Kidney (tissue), 14 donors: ENCODE measurements around the gene DBNDD1. TPM values are rescaled to one million over a fixed set of nuclear protein-coding genes. Genes with fewer than 3 reads are reported as not detected.

Source experiments
- DNase-seq, 5 donors: peaks; one replicate each; pipeline ENCODE4 v3.0.0-alpha.2; 2013 to 2020
- FAIRE-seq: peaks from 2 replicates; lab custom pipeline; 2012; peaks lifted over from hg19 to GRCh38; lab: Jason Lieb, UNC
- H3K27ac ChIP-seq, 2 donors: one replicate each; pipeline ENCODE4 v1.7.0; 2013; ENCODE audit warnings: low read depth in 2 of 2, low read length in 2 of 2, inconsistent platforms in 1 of 2
- H3K27me3 ChIP-seq: one replicate; pipeline ENCODE4 v1.7.1; 2013; ENCODE audit warnings: low read length, inconsistent platforms; ENCODE audit not compliant: control insufficient read depth, insufficient read depth
- H3K36me3 ChIP-seq, 3 donors: one replicate each; pipeline versions ENCODE4 v1.7.0 to v1.7.1; 2013; ENCODE audit warnings: low read length in 3 of 3, control low read depth in 1 of 3, inconsistent platforms in 1 of 3; ENCODE audit not compliant: insufficient read depth in 3 of 3, control insufficient read depth in 2 of 3
- H3K4me1 ChIP-seq, 3 donors: one replicate each; pipeline versions ENCODE4 v1.7.0 to v1.7.1; 2013; ENCODE audit warnings: low read length in 3 of 3, inconsistent platforms in 1 of 3, low read depth in 1 of 3; ENCODE audit not compliant: control insufficient read depth in 2 of 3, insufficient read depth in 2 of 3
- H3K4me3 ChIP-seq, 3 donors: one replicate each; pipeline versions ENCODE4 v1.7.0 to v1.8.1; 2013; ENCODE audit warnings: low read length in 3 of 3, control low read depth in 1 of 3, inconsistent platforms in 1 of 3
- H3K9ac ChIP-seq, 3 donors: one replicate each; pipeline versions ENCODE4 v1.7.0 to v1.7.1; 2013; ENCODE audit warnings: low read length in 3 of 3, control low read depth in 1 of 3, inconsistent platforms in 1 of 3
- H3K9me3 ChIP-seq, 3 donors: one replicate each; pipeline versions ENCODE4 v1.7.0 to v1.7.1; 2013; ENCODE audit warnings: low read length in 3 of 3, control low read depth in 1 of 3, inconsistent platforms in 1 of 3; ENCODE audit not compliant: control insufficient read depth in 2 of 3, insufficient read depth in 1 of 3
- CTCF ChIP-seq: IDR thresholded peaks from 3 replicates; pipeline ENCODE4 v1.5.1; 2012; ENCODE audit warnings: mild to moderate bottlenecking, moderate library complexity, borderline replicate concordance; ENCODE audit not compliant: insufficient read depth; ENCODE audit errors: extremely low read depth
- intact Hi-C: fragments of 100-400 bp; cut with DNase I; formaldehyde crosslinking; loops from one replicate; pipeline ENCODE4 v1.11.1; 2022
- polyA plus RNA-seq: library from polyadenylated mRNA; stranded (reverse); fragments of 350-450 nt; fragmentation: Illumina TruSeq; extraction: RNeasy Lipid Tissue Mini Kit (QIAGEN cat#74804); gene quantifications from one replicate; pipeline ENCODE4 v1.2.3, GENCODE V29; 2014; ENCODE audit warnings: low read depth, low replicate concordance; ENCODE audit not compliant: insufficient read depth
- total RNA-seq: library from RNA; stranded (reverse); fragmentation: NEBNext Ultra II Directional; extraction: Animal tissue kit (Norgen Biotek cat#: 25700); gene quantifications from one replicate; pipeline ENCODE4 v1.2.1, GENCODE V29; 2021
- donor health status: control.
- donor health status: control.
- donor health status: control.
- donor health status: control.
- donor health status: control.
- donor health status: DM: yes; HTN: yes; CAD: no.
- donor health status: Normal renal cell carcinoma (clear cell type).

The DBNDD1 gene
- total and polyA plus RNA-seq, 2 donors from 2014 or later = 15.1 to 16.3 TPM

DNA sequence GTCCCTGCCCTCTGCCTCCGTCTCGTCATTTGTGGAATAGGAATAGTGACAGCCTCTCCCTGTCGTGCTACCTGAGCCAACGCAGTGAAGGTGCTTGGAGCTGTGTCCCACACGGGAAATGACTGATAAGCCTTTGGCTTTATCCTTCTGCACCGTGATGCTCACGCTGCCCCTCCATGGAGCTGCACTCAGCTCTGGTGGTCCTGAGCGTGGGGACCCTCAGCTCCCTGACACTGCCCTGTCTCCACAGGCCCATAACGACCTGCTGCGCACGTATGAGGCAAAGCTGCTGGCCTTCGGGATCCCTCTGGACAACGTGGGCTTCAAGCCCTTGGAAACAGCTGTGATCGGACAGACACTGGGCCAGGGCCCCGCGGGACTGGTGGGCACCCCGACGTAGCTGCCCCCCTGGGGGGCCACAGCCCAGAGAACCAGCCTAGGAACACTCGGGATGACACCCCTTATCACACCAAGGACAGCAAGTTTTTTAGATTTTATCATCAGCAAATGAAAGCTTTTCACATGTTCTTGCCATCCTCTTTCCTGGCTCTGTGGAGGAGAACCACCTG is 23.8 kb upstream of the DBNDD1 start:
- intact Hi-C loops = no loop called here
- DNase-seq = no peak
- Histone ChIP-seq H3K4me1 (peaks cover 0 to 13% (median 0%) of the 10 kb centered on the region in 3 donors), H3K27me3 (no peaks in the 10 kb centered on the region), H3K4me3 (no peak overlapping the region), H3K27ac (no peak overlapping the region), H3K9ac (no peak overlapping the region), H3K9me3 (no peaks in the 10 kb centered on the region), H3K36me3 (peaks cover 0 to 18% (median 17%) of the 10 kb centered on the region in 3 donors)
- no peak for FAIRE-seq
- no peak for TF ChIP-seq CTCF

DNA sequence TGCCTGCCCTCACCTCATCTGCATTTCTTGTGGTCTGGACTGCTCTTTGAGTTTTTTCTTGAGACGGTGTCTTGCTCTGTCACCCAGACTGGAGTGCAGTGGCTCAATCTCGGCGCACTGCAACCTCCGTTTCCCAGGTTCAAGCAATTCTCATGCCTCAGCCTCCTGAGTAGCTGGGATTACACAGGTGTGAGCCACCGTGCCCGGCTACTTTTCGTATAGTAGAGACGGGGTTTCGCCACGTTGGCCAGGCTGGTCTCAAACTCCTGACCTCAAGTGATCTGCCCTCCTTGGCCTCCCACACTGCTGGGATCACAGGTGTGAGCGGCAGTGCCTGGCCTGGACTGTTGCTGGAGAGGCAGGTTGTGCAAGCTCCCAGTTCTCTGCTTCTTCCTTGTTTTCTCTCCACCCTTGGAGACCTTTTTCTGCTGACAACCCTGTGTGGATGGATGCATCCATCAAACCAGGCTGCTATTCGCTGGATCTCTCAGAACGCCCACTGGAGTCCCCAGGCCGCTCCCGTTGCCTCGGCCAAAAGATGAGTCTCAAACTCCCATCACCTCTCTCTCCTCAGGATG is 22.7 kb upstream of the DBNDD1 start:
- Histone ChIP-seq H3K36me3 (peaks cover 0 to 26% (median 24%) of the 10 kb centered on the region in 3 donors), H3K4me3 (no peak overlapping the region), H3K9ac (no peak overlapping the region), H3K9me3 (no peaks in the 10 kb centered on the region), H3K27me3 (no peaks in the 10 kb centered on the region), H3K4me1 (peaks cover 0 to 9% (median 0%) of the 10 kb centered on the region in 3 donors), H3K27ac (no peak overlapping the region)
- intact Hi-C loops = no loop called here
- TF ChIP-seq CTCF = no peak
- DNase-seq (no peak), FAIRE-seq (no peak)

- Histone ChIP-seq H3K36me3 (peaks cover 0 to 41% (median 35%) of the 10 kb centered on the region in 3 donors), H3K4me3 (no peak overlapping the region), H3K27ac (no peak overlapping the region), H3K9me3 (no peaks in the 10 kb centered on the region), H3K4me1 (no peaks in the 10 kb centered on the region), H3K27me3 (no peaks in the 10 kb centered on the region), H3K9ac (no peak overlapping the region)
- no peak for FAIRE-seq
- intact Hi-C loops = no loop called here
- no peak for DNase-seq
- TF ChIP-seq CTCF = no peak
Observed at GRCh38 chr16:90040152-90041023, 21.1 kb upstream of the DBNDD1 start.
